Colonic mucosa (tissue), 4 donors: ENCODE measurements around the gene PMAIP1. TPM values are rescaled to one million over a fixed set of nuclear protein-coding genes. Genes with fewer than 3 reads are reported as not detected.
A peak's percentile ranks its signal among the peaks of the same experiment; 100 is the strongest.

Source experiments
- DNase-seq: peaks from one replicate; pipeline ENCODE4 v3.0.0-alpha.2; 2020
- H3K27ac ChIP-seq: fragments of 200-600 bp; one replicate; pipeline ENCODE4 v1.8.0; 2021
- H3K27me3 ChIP-seq: fragments of 200-600 bp; one replicate; pipeline ENCODE4 v1.8.0; 2021
- H3K36me3 ChIP-seq: fragments of 200-600 bp; one replicate; pipeline ENCODE4 v1.8.0; 2021
- H3K4me1 ChIP-seq: fragments of 200-600 bp; one replicate; pipeline ENCODE4 v1.8.0; 2021; ENCODE audit warnings: mild to moderate bottlenecking
- H3K4me3 ChIP-seq: fragments of 200-600 bp; one replicate; pipeline ENCODE4 v1.8.0; 2021
- H3K9ac ChIP-seq, 2 donors: one replicate each; pipeline ENCODE4 v1.7.0; 2013; ENCODE audit warnings: control low read depth in 2 of 2, low read depth in 2 of 2, low read length in 2 of 2
- H3K9me3 ChIP-seq: fragments of 200-600 bp; one replicate; pipeline ENCODE4 v1.8.0; 2021
- CTCF ChIP-seq: fragments of 200-600 bp; IDR thresholded peaks from one replicate; pipeline ENCODE4 v1.8.0; 2022; ENCODE audit warnings: antibody characterized with exemption, mild to moderate bottlenecking
- intact Hi-C: fragments of 100-400 bp; cut with DNase I; formaldehyde crosslinking; loops from one replicate; pipeline ENCODE4 v1.14.1; 2022
- total RNA-seq, 2 donors: library from RNA; stranded (reverse); fragmentation: NEBNext Ultra II Directional in 1 of 2; extraction: Animal tissue kit (Norgen Biotek cat#: 25700) in 1 of 2; gene quantifications; one replicate each; pipeline ENCODE4 v1.2.1, GENCODE V29; 2021
- donor health status: healthy.
- donor health status: DM: no; HTN: no; CAD: no.
- donor health status: DM: no; HTN: no; CAD: no.

Gene PMAIP1
- total RNA-seq, 2 donors from 2014 or later, result 4.3 to 4.9 TPM

- TF ChIP-seq CTCF, result no peak
- Histone ChIP-seq H3K4me1 (no peaks in the 10 kb centered on the region), H3K27me3 (no peaks in the 10 kb centered on the region), H3K27ac (no peak overlapping the region), H3K9ac (no peak overlapping the region), H3K4me3 (no peak overlapping the region), H3K36me3 (no peaks in the 10 kb centered on the region), H3K9me3 (no peaks in the 10 kb centered on the region)
- intact Hi-C loops, result no loop called here
- DNase-seq, result no peak
Measured at GRCh38 chr18:59912007-59912550, 12.3 kb downstream of the PMAIP1 start.

- H3K27ac ChIP-seq, result no peak overlapping the region
- no peaks in the 10 kb centered on the region for H3K27me3 ChIP-seq
- DNase-seq, result no peak
- H3K9me3 ChIP-seq, result no peaks in the 10 kb centered on the region
- H3K4me3 ChIP-seq, result no peak overlapping the region
- intact Hi-C loops, result no loop called here
- no peak for TF ChIP-seq CTCF
- no peaks in the 10 kb centered on the region for H3K4me1 ChIP-seq
- no peaks in the 10 kb centered on the region for H3K36me3 ChIP-seq
- H3K9ac ChIP-seq, result no peak overlapping the region
Measured at GRCh38 chr18:59915606-59916005, 15.8 kb downstream of the PMAIP1 start.

- Histone ChIP-seq H3K4me3 (no peak overlapping the region), H3K9ac (no peak overlapping the region), H3K9me3 (no peaks in the 10 kb centered on the region), H3K36me3 (no peaks in the 10 kb centered on the region), H3K27me3 (no peaks in the 10 kb centered on the region), H3K4me1 (no peaks in the 10 kb centered on the region), H3K27ac (no peak overlapping the region)
- TF ChIP-seq CTCF, result no peak
- no peak for DNase-seq
- intact Hi-C loops, result no loop called here
Measured at GRCh38 chr18:59916746-59917145, 16.9 kb downstream of the PMAIP1 start.

- Histone ChIP-seq H3K4me1 (no peaks in the 10 kb centered on the region), H3K9me3 (no peaks in the 10 kb centered on the region), H3K27ac (no peak overlapping the region), H3K9ac (no peak overlapping the region), H3K27me3 (no peaks in the 10 kb centered on the region), H3K4me3 (no peak overlapping the region), H3K36me3 (no peaks in the 10 kb centered on the region)
- no peak for DNase-seq
- intact Hi-C loops, result no loop called here
- TF ChIP-seq CTCF, result no peak
Measured at GRCh38 chr18:59917422-59917821, 17.6 kb downstream of the PMAIP1 start.

GRCh38 chr18:59918320-59918755 is 18.5 kb downstream of the PMAIP1 start:
- DNase-seq, result peak; percentile 36
- H3K9ac ChIP-seq, result peak overlapping the region in 1 of 2 donors; percentile 38
- no peak overlapping the region for H3K4me3 ChIP-seq
- no peaks in the 10 kb centered on the region for H3K4me1 ChIP-seq
- TF ChIP-seq CTCF, result no peak
- intact Hi-C loops, result no loop called here
- H3K27me3 ChIP-seq, result no peaks in the 10 kb centered on the region
- H3K27ac ChIP-seq, result no peak overlapping the region
- no peaks in the 10 kb centered on the region for H3K9me3 ChIP-seq
- no peaks in the 10 kb centered on the region for H3K36me3 ChIP-seq
